Neuronal stem cell (in vitro differentiated cells): ENCODE data around the gene ARHGAP42.
A peak's percentile ranks its signal among the peaks of the same experiment; 100 is the strongest.
"Not testable (repeated sequence)": the region's sequence is repeated elsewhere in the genome, so short reads cannot be mapped to it uniquely, and the experiment has no call there.

ENCODE experiments used
- DNase-seq: peaks from one replicate; pipeline ENCODE4 v3.0.0-alpha.2; 2013; ENCODE audit warnings: low spot score
- H2AFZ ChIP-seq: one replicate; pipeline ENCODE4 v1.6.1; 2013; ENCODE audit warnings: mild to moderate bottlenecking, low read length, inconsistent platforms
- H2AK5ac ChIP-seq: 2 replicates; pipeline ENCODE4 v1.6.1; 2013; ENCODE audit warnings: low read depth, mild to moderate bottlenecking, inconsistent platforms, low read length, moderate library complexity, mixed read lengths
- H2BK120ac ChIP-seq: 2 replicates; pipeline ENCODE4 v1.6.1; 2013; ENCODE audit warnings: low read depth, mild to moderate bottlenecking, inconsistent platforms, low read length, moderate library complexity, mixed read lengths
- H2BK12ac ChIP-seq: one replicate; pipeline ENCODE4 v1.6.1; 2013; ENCODE audit warnings: low read length, inconsistent platforms
- H2BK15ac ChIP-seq: 2 replicates; pipeline ENCODE4 v1.6.1; 2013; ENCODE audit warnings: mild to moderate bottlenecking, low read length, inconsistent platforms, mixed read lengths
- H2BK5ac ChIP-seq: one replicate; pipeline ENCODE4 v1.6.1; 2013; ENCODE audit warnings: inconsistent platforms, mild to moderate bottlenecking, low read length, moderate library complexity
- H3K14ac ChIP-seq: one replicate; pipeline ENCODE4 v1.6.1; 2013; ENCODE audit warnings: low read length, inconsistent platforms
- H3K18ac ChIP-seq: 2 replicates; pipeline ENCODE4 v1.6.1; 2013; ENCODE audit warnings: low read length, inconsistent platforms
- H3K23ac ChIP-seq: 2 replicates; pipeline ENCODE4 v1.6.1; 2013; ENCODE audit warnings: low read depth, mild to moderate bottlenecking, mixed read lengths, low read length, inconsistent platforms; ENCODE audit not compliant: poor library complexity
- H3K27ac ChIP-seq: replicated peaks from 3 replicates; pipeline ENCODE4 v1.5.1; 2013; ENCODE audit warnings: low read length, inconsistent platforms
- H3K27me3 ChIP-seq, 3 experiments: 2 replicates each; pipeline ENCODE4 v1.6.1; 2013; ENCODE audit warnings: low read length in 3 of 3, mild to moderate bottlenecking in 2 of 3, inconsistent platforms in 1 of 3, low read depth in 1 of 3, mixed read lengths in 1 of 3, moderate library complexity in 1 of 3; ENCODE audit not compliant: control insufficient read depth in 3 of 3, insufficient read depth in 3 of 3
- H3K36me3 ChIP-seq, 2 donors: replicated peaks in 1 of 2; 2 replicates each; pipeline ENCODE4 v1.6.1; 2013; ENCODE audit warnings: low read length in 2 of 2; ENCODE audit not compliant: control insufficient read depth in 2 of 2, insufficient read depth in 2 of 2
- H3K4ac ChIP-seq: 2 replicates; pipeline ENCODE4 v1.6.1; 2013; ENCODE audit warnings: inconsistent platforms, mild to moderate bottlenecking, low read length, moderate library complexity
- H3K4me1 ChIP-seq, 2 donors: 1 replicate in 1 of 2; 2 replicates in 1 of 2; pipeline ENCODE4 v1.6.1; 2013; ENCODE audit warnings: low read length in 2 of 2, low read depth in 1 of 2; ENCODE audit not compliant: control insufficient read depth in 2 of 2, insufficient read depth in 1 of 2
- H3K4me2 ChIP-seq: one replicate; pipeline ENCODE4 v1.6.1; 2013; ENCODE audit warnings: mild to moderate bottlenecking, low read length, inconsistent platforms; ENCODE audit not compliant: insufficient read depth, poor library complexity, severe bottlenecking
- H3K4me3 ChIP-seq, 2 donors: 2 replicates each; pipeline ENCODE4 v1.5.1; 2013; ENCODE audit warnings: low read length in 2 of 2, mild to moderate bottlenecking in 2 of 2, inconsistent platforms in 1 of 2, moderate library complexity in 1 of 2
- H3K79me1 ChIP-seq: one replicate; pipeline ENCODE4 v1.6.1; 2013; ENCODE audit warnings: low read depth, mild to moderate bottlenecking, inconsistent platforms, low read length, moderate library complexity
- H3K9ac ChIP-seq: one replicate; pipeline ENCODE4 v1.6.1; 2013; ENCODE audit warnings: mild to moderate bottlenecking, low read depth, low read length, inconsistent platforms; ENCODE audit not compliant: poor library complexity
- H3K9me3 ChIP-seq, 2 donors: replicated peaks in 1 of 2; 2 replicates each; pipeline versions ENCODE3 to v1.6.1; 2013; ENCODE audit warnings: low read length in 2 of 2, mild to moderate bottlenecking in 2 of 2, inconsistent platforms in 1 of 2, low read depth in 1 of 2, mixed read lengths in 1 of 2, moderate library complexity in 1 of 2; ENCODE audit not compliant: control insufficient read depth in 2 of 2, insufficient read depth in 1 of 2
- H4K8ac ChIP-seq: one replicate; pipeline ENCODE4 v1.6.1; 2013; ENCODE audit warnings: low read depth, mild to moderate bottlenecking, inconsistent platforms, low read length, moderate library complexity
- H4K91ac ChIP-seq: one replicate; pipeline ENCODE4 v1.6.1; 2013; ENCODE audit warnings: low read length, low read depth, mild to moderate bottlenecking, inconsistent platforms; ENCODE audit not compliant: poor library complexity
- WGBS, 2 donors: extraction: QIAGEN DNeasy Blood & Tissue Kit; methylation state at CpG; one replicate each; pipeline ENCODE4 v1.1.7; 2013; ENCODE audit warnings: missing lambda C conversion rate in 2 of 2, mixed read lengths in 1 of 2; ENCODE audit not compliant: insufficient read length in 2 of 2, insufficient replicate concordance in 1 of 2; ENCODE audit errors: extremely low coverage in 2 of 2; 5-methylcytosine and 5-hydroxymethylcytosine counted together

Gene ARHGAP42

GRCh38 chr11:101011881-101012280, 324.8 kb downstream of the ARHGAP42 start:
- H3K4ac ChIP-seq: no peak overlapping the region
- no CpG with 5 or more reads among the region's 5 CpGs for WGBS, 2 donors
- H2BK5ac ChIP-seq: no peak overlapping the region
- no peak overlapping the region for H2BK120ac ChIP-seq
- H3K9me3 ChIP-seq: no peaks in the 10 kb centered on the region
- no peak overlapping the region for H2AFZ ChIP-seq
- H4K91ac ChIP-seq: no peak overlapping the region
- no peak overlapping the region for H2BK15ac ChIP-seq
- no peak overlapping the region for H3K4me2 ChIP-seq
- no peak overlapping the region for H3K18ac ChIP-seq
- peaks cover 2 to 3% of the 10 kb centered on the region in 2 donors for H3K4me1 ChIP-seq
- no peak for DNase-seq
- no peak overlapping the region for H3K14ac ChIP-seq
- no peaks in the 10 kb centered on the region for H3K79me1 ChIP-seq
- H4K8ac ChIP-seq: no peak overlapping the region
- peaks cover 0 to 5% (median 0%) of the 10 kb centered on the region in 3 experiments for H3K27me3 ChIP-seq
- H3K9ac ChIP-seq: no peak overlapping the region
- H2AK5ac ChIP-seq: no peak overlapping the region
- no peak overlapping the region for H3K23ac ChIP-seq
- H3K36me3 ChIP-seq: no peaks in the 10 kb centered on the region
- H3K4me3 ChIP-seq: no peak overlapping the region
- H2BK12ac ChIP-seq: no peak overlapping the region
- no peak overlapping the region for H3K27ac ChIP-seq

- not testable (repeated sequence) for H3K36me3 ChIP-seq, H3K27me3 ChIP-seq, H3K9ac ChIP-seq, H3K4me2 ChIP-seq, H3K4ac ChIP-seq, DNase-seq, H2BK15ac ChIP-seq, H4K8ac ChIP-seq, H3K27ac ChIP-seq, H2AK5ac ChIP-seq, H2BK12ac ChIP-seq, H2BK5ac ChIP-seq, H3K79me1 ChIP-seq, H2BK120ac ChIP-seq, H4K91ac ChIP-seq, H3K9me3 ChIP-seq, H3K18ac ChIP-seq, H3K4me3 ChIP-seq, H3K23ac ChIP-seq, H2AFZ ChIP-seq, H3K4me1 ChIP-seq, H3K14ac ChIP-seq
These were observed 326.6 kb downstream of the ARHGAP42 start for GRCh38 chr11:101013702-101014101.

- Histone ChIP-seq H3K9me3 (no peaks in the 10 kb centered on the region), H2AK5ac (no peak overlapping the region), H3K4me1 (peaks cover 2 to 3% of the 10 kb centered on the region in 2 donors), H4K8ac (no peak overlapping the region), H2BK5ac (no peak overlapping the region), H4K91ac (no peak overlapping the region), H3K79me1 (no peaks in the 10 kb centered on the region), H3K9ac (no peak overlapping the region), H3K23ac (no peak overlapping the region), H2BK12ac (no peak overlapping the region), H2BK120ac (no peak overlapping the region), H3K4me3 (no peak overlapping the region), H2BK15ac (no peak overlapping the region), H3K36me3 (no peaks in the 10 kb centered on the region), H3K4ac (no peak overlapping the region), H3K18ac (no peak overlapping the region), H3K27ac (no peak overlapping the region), H3K14ac (no peak overlapping the region), H3K4me2 (no peak overlapping the region), H2AFZ (peak overlapping the region; percentile 26), H3K27me3 (no peaks in the 10 kb centered on the region)
- no peak for DNase-seq
These were observed 327.7 kb downstream of the ARHGAP42 start for GRCh38 chr11:101014600-101015285.

GRCh38 chr11:101019870-101020269, 332.8 kb downstream of the ARHGAP42 start:
- Histone ChIP-seq H3K4me3 (no peak overlapping the region), H3K18ac (no peak overlapping the region), H2BK15ac (no peak overlapping the region), H3K4ac (no peak overlapping the region), H2AK5ac (no peak overlapping the region), H2BK5ac (no peak overlapping the region), H3K9ac (no peak overlapping the region), H3K4me2 (no peak overlapping the region), H3K4me1 (peaks cover 0 to 2% of the 10 kb centered on the region in 2 donors), H2BK12ac (no peak overlapping the region), H3K14ac (no peak overlapping the region), H3K27ac (no peak overlapping the region), H2AFZ (no peak overlapping the region), H3K9me3 (no peaks in the 10 kb centered on the region), H4K8ac (no peak overlapping the region), H3K36me3 (no peaks in the 10 kb centered on the region), H3K79me1 (no peaks in the 10 kb centered on the region), H2BK120ac (no peak overlapping the region), H3K27me3 (no peaks in the 10 kb centered on the region), H4K91ac (no peak overlapping the region), H3K23ac (no peak overlapping the region)
- no CpG with 5 or more reads among the region's 1 CpG for WGBS, 2 donors
- no peak for DNase-seq
